Activated CD4-positive, alpha-beta memory T cell treated with anti-CD3 and anti-CD28 coated beads, Interleukin-2, amount 10 ng/mL, durations not matched to agents 7 days and 5 days (primary cell): ENCODE results near the gene LDB2. TPM values are rescaled to one million over a fixed set of nuclear protein-coding genes. Genes with fewer than 3 reads are reported as not detected.
"Not testable (repeated sequence)": the region's sequence is repeated elsewhere in the genome, so short reads cannot be mapped to it uniquely, and the experiment has no call there.

Experiments used
- CTCF ChIA-PET: fragments of 350-600 bp; sonication (Branson Sonifier 250); formaldehyde crosslinking; loops from one replicate; lab custom pipeline; 2021; ENCODE audit warnings: antibody characterized with exemption, inconsistent platforms; lab: Charles Lee
- POLR2A ChIA-PET: fragments of 350-600 bp; sonication (Branson Sonifier 250); formaldehyde crosslinking; loops from one replicate; lab custom pipeline; 2021; ENCODE audit warnings: antibody characterized with exemption; lab: Charles Lee
- DNase-seq: peaks from one replicate; pipeline ENCODE4 v3.0.0-alpha.2; 2020
- H3K27ac Mint-ChIP-seq: one replicate; pipeline ENCODE4 v1.8.0; 2021; ENCODE audit warnings: mild to moderate bottlenecking, mixed read lengths
- H3K27me3 Mint-ChIP-seq: one replicate; pipeline ENCODE4 v1.8.0; 2021; ENCODE audit warnings: mixed read lengths
- H3K36me3 Mint-ChIP-seq: one replicate; pipeline ENCODE4 v1.8.0; 2021; ENCODE audit warnings: low read depth, mixed read lengths
- H3K4me1 Mint-ChIP-seq: one replicate; pipeline ENCODE4 v1.8.0; 2021; ENCODE audit warnings: mixed read lengths
- H3K4me3 Mint-ChIP-seq: one replicate; pipeline ENCODE4 v1.8.0; 2021; ENCODE audit warnings: mild to moderate bottlenecking, mixed read lengths
- H3K9me3 Mint-ChIP-seq: one replicate; pipeline ENCODE4 v1.8.0; 2021; ENCODE audit warnings: mixed read lengths
- total RNA-seq, 2 experiments: library from RNA; stranded (reverse); gene quantifications; one replicate each; pipeline ENCODE4 v1.2.3, GENCODE V29; 2021

LDB2 gene
- total RNA-seq, 2 experiments from 2014 or later = not detected

GRCh38 chr4:16537926-16538325 lies 360.5 kb downstream of the LDB2 start:
- no peak for DNase-seq
- Mint-ChIP-seq H3K27ac (no peak overlapping the region), H3K27me3 (no peaks in the 10 kb centered on the region), H3K9me3 (no peaks in the 10 kb centered on the region), H3K4me3 (no peak overlapping the region), H3K36me3 (no peaks in the 10 kb centered on the region), H3K4me1 (no peaks in the 10 kb centered on the region)
- ChIA-PET POLR2A (no interaction called here), CTCF (no interaction called here)

- H3K4me1 Mint-ChIP-seq = no peaks in the 10 kb centered on the region
- DNase-seq = no peak
- CTCF ChIA-PET = no interaction called here
- H3K27me3 Mint-ChIP-seq = no peaks in the 10 kb centered on the region
- H3K27ac Mint-ChIP-seq = no peak overlapping the region
- H3K4me3 Mint-ChIP-seq = no peak overlapping the region
- no peaks in the 10 kb centered on the region for H3K9me3 Mint-ChIP-seq
- POLR2A ChIA-PET = no interaction called here
- H3K36me3 Mint-ChIP-seq = no peaks in the 10 kb centered on the region
Observed at GRCh38 chr4:16532240-16532970, 366.0 kb downstream of the LDB2 start.

DNA sequence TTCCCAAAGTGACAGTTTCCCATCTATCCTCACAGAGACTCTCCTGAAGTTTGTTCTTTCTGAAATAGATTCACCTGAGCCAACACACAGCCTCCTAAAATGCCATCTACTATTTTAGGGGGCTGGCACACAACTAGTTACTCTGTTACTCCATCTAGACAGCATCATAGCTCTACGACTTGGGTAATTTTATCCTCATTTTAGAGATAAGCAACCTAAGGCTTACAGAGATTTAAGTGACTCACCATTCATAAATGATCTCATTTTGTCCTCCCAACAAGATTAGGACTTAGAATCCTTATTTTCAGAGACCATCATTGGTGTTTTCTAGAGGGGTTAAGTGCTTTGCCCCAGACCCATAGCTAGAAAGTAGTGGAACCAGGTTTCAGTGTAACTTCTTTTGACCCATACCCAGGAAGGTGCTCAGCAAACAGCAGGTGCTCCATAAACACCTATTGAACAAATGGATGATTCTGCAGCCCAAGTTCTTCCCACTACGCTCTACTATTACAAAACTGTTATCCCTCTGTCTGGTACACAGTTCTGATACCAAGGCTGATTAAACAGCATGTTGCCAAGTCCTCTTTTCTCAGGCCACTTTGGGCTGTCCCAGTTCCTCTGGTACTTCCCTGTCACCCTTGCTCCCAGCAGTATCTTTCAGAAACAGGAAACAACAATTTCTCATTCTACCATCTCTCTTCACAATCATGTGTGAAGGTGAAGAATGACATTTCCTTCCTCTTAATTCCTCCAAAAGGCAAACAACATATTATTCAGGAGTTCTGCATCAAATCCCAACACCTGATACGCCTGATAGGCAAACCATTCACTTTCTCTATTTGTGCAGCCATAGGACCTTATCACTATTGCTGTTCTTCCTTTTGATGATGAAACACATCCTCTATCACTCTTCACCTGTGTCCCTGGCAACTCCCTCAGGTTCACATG lies 367.5 kb downstream of the LDB2 start:
- no peak for DNase-seq
- Mint-ChIP-seq H3K9me3 (no peaks in the 10 kb centered on the region), H3K4me3 (no peak overlapping the region), H3K36me3 (no peaks in the 10 kb centered on the region), H3K27me3 (no peaks in the 10 kb centered on the region), H3K27ac (no peak overlapping the region), H3K4me1 (no peaks in the 10 kb centered on the region)
- CTCF ChIA-PET = no interaction called here
- POLR2A ChIA-PET = no interaction called here

GRCh38 chr4:16524911-16525554 lies 373.4 kb downstream of the LDB2 start:
- ChIA-PET POLR2A (no interaction called here), CTCF (no interaction called here)
- DNase-seq = no peak
- Mint-ChIP-seq H3K36me3 (no peaks in the 10 kb centered on the region), H3K9me3 (no peaks in the 10 kb centered on the region), H3K4me1 (no peaks in the 10 kb centered on the region), H3K27me3 (no peaks in the 10 kb centered on the region), H3K27ac (no peak overlapping the region), H3K4me3 (no peak overlapping the region)

GRCh38 chr4:16524406-16524805 lies 374.0 kb downstream of the LDB2 start:
- Mint-ChIP-seq H3K9me3 (no peaks in the 10 kb centered on the region), H3K27me3 (no peaks in the 10 kb centered on the region), H3K4me3 (no peak overlapping the region), H3K27ac (no peak overlapping the region), H3K36me3 (no peaks in the 10 kb centered on the region), H3K4me1 (no peaks in the 10 kb centered on the region)
- DNase-seq = no peak
- ChIA-PET CTCF (no interaction called here), POLR2A (no interaction called here)

- CTCF ChIA-PET, H3K4me1 Mint-ChIP-seq, DNase-seq, POLR2A ChIA-PET, H3K27me3 Mint-ChIP-seq, H3K36me3 Mint-ChIP-seq, H3K9me3 Mint-ChIP-seq, H3K4me3 Mint-ChIP-seq, H3K27ac Mint-ChIP-seq: not testable (repeated sequence)
Observed at GRCh38 chr4:16523526-16523925, 374.9 kb downstream of the LDB2 start.

GRCh38 chr4:16521156-16521915 lies 377.1 kb downstream of the LDB2 start:
- no peak overlapping the region for H3K4me3 Mint-ChIP-seq
- no peaks in the 10 kb centered on the region for H3K4me1 Mint-ChIP-seq
- CTCF ChIA-PET = no interaction called here

DNA sequence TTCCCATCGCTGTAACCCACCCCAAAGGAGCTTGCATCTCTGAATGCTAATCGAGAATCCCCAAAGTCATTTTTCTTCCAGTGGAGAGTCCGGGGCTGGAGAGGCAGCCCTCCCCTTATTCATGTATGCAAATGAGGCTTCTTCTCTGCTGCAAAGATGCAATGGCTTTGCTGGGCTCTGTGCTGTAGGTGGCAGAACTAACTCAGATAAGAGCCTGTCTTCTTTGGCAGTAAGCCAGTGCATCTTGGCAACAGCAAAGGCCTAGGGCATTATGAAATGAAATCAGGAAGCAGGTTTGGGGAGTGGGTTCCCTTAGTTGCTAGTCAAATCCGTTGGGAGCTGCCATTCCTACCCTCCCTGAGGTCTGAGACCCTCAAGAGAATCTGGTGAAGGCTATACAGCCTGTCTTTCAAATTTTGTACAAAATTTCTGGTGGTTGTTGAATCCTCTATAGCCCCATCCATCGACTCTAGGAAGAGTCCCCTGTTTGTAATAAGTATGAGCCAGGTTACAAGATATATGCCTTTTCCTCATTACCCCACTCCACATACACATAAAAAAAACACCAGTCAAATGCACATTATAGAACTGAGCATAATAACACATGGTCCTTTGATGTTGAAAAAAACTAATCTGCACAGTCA lies 381.5 kb downstream of the LDB2 start:
- Mint-ChIP-seq H3K27me3 (no peaks in the 10 kb centered on the region), H3K36me3 (no peaks in the 10 kb centered on the region), H3K4me3 (no peak overlapping the region), H3K9me3 (no peaks in the 10 kb centered on the region), H3K27ac (no peak overlapping the region), H3K4me1 (no peaks in the 10 kb centered on the region)
- CTCF ChIA-PET = no interaction called here
- DNase-seq = no peak
- POLR2A ChIA-PET = no interaction called here

More at GRCh38 chr4:16521156-16521915, 377.1 kb downstream of the LDB2 start:
- no peaks in the 10 kb centered on the region for H3K36me3 Mint-ChIP-seq
- H3K27ac Mint-ChIP-seq = no peak overlapping the region
- H3K9me3 Mint-ChIP-seq = no peaks in the 10 kb centered on the region
- no peaks in the 10 kb centered on the region for H3K27me3 Mint-ChIP-seq
- DNase-seq = no peak
- POLR2A ChIA-PET = no interaction called here

GRCh38 chr4:16513876-16514275 lies 384.6 kb downstream of the LDB2 start:
- no peak overlapping the region for H3K4me3 Mint-ChIP-seq
- H3K4me1 Mint-ChIP-seq = no peaks in the 10 kb centered on the region
- no peak overlapping the region for H3K27ac Mint-ChIP-seq
- no peaks in the 10 kb centered on the region for H3K36me3 Mint-ChIP-seq
- no peaks in the 10 kb centered on the region for H3K27me3 Mint-ChIP-seq
- no peaks in the 10 kb centered on the region for H3K9me3 Mint-ChIP-seq
- no peak for DNase-seq
- ChIA-PET POLR2A (no interaction called here), CTCF (no interaction called here)

- Mint-ChIP-seq H3K36me3 (no peaks in the 10 kb centered on the region), H3K4me1 (no peaks in the 10 kb centered on the region), H3K27me3 (no peaks in the 10 kb centered on the region), H3K9me3 (peaks cover 7% of the 10 kb centered on the region), H3K4me3 (no peak overlapping the region), H3K27ac (no peak overlapping the region)
- ChIA-PET CTCF (no interaction called here), POLR2A (no interaction called here)
- DNase-seq = no peak
Observed at GRCh38 chr4:16508968-16509367, 389.5 kb downstream of the LDB2 start.

GRCh38 chr4:16505726-16506125 lies 392.7 kb downstream of the LDB2 start:
- H3K4me3 Mint-ChIP-seq = no peak overlapping the region
- peaks cover 7% of the 10 kb centered on the region for H3K9me3 Mint-ChIP-seq
- no peaks in the 10 kb centered on the region for H3K36me3 Mint-ChIP-seq
- DNase-seq = no peak
- H3K27ac Mint-ChIP-seq = no peak overlapping the region
- H3K27me3 Mint-ChIP-seq = no peaks in the 10 kb centered on the region
- H3K4me1 Mint-ChIP-seq = no peaks in the 10 kb centered on the region
- ChIA-PET POLR2A (no interaction called here), CTCF (no interaction called here)

DNA sequence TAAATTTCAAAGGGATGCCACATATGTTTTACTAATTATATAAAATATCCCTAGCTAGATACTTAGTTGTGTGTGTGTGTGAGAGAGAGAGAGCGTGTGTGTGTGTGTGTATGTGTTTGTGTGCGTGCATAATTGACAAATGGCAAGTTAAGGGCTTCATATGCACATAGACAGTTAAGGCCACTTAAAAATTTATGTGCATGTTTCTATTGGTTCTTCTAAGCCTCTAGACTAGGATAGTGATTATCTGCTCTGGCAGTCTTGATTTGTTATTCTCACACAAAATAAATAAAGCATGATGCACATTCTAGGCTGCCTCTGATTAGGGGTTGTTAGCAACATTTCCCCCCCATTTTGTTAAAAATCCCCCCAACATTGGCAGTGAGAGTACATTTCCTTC lies 393.2 kb downstream of the LDB2 start:
- no peaks in the 10 kb centered on the region for H3K27me3 Mint-ChIP-seq
- H3K4me1 Mint-ChIP-seq = no peaks in the 10 kb centered on the region
- H3K36me3 Mint-ChIP-seq = no peaks in the 10 kb centered on the region
- H3K27ac Mint-ChIP-seq = no peak overlapping the region
- no peak for DNase-seq
- H3K4me3 Mint-ChIP-seq = no peak overlapping the region
- ChIA-PET CTCF (no interaction called here), POLR2A (no interaction called here)
- H3K9me3 Mint-ChIP-seq = peaks cover 7% of the 10 kb centered on the region
